GM12878 (cell line): ENCODE results near the gene CHCHD3. TPM values are rescaled to one million over a fixed set of nuclear protein-coding genes. Genes with fewer than 3 reads are reported as not detected.
A peak's percentile ranks its signal among the peaks of the same experiment; 100 is the strongest.

ENCODE experiments used
- ATAC-seq: fragments of 200-7000 bp; cut with Tn5 transposase; 3 replicates; pipeline ENCODE4 v1.9.1; 2020; ENCODE audit warnings: mild to moderate bottlenecking, moderate library complexity
- BruUV-seq: library from RNA; stranded (reverse); fragments of 400-500 nt; replicated peaks from 2 replicates; lab custom pipeline; 2021; lab: Mats Ljungman, UMichigan
- CTCF ChIA-PET: fragments of 300-600 bp; sonication (Branson Sonifier 250); formaldehyde crosslinking; extraction: SDS; loops from one replicate; lab custom pipeline; 2021; ENCODE audit warnings: inconsistent platforms; lab: Yijun Ruan, JAX
- POLR2A ChIA-PET: fragments of 350-600 bp; formaldehyde crosslinking; extraction: SDS; loops from one replicate; lab custom pipeline; 2021; ENCODE audit warnings: inconsistent platforms; lab: Charles Lee
- RAD21 ChIA-PET: fragments of 300-600 bp; sonication (Branson Sonifier 250); formaldehyde crosslinking; loops from one replicate; lab custom pipeline; 2023; ENCODE audit warnings: antibody characterized with exemption; ENCODE audit not compliant: unreplicated experiment; lab: Charles Lee
- SMC1A ChIA-PET: fragments of 300-600 bp; sonication (Branson Sonifier 250); formaldehyde crosslinking; loops from one replicate; lab custom pipeline; 2023; ENCODE audit not compliant: unreplicated experiment, uncharacterized antibody; lab: Charles Lee
- DNase-seq: peaks from one replicate; pipeline ENCODE4 v3.0.0-alpha.2; 2011; ENCODE audit warnings: low read depth, low spot score
- FAIRE-seq: peaks from 3 replicates; lab custom pipeline; 2011; peaks lifted over from hg19 to GRCh38; lab: Jason Lieb, UNC
- H2AFZ ChIP-seq: 2 replicates; pipeline ENCODE4 v1.6.0; 2011; ENCODE audit warnings: low read depth, low read length, control low read depth; ENCODE audit not compliant: control insufficient read depth
- H3K27ac ChIP-seq: 2 replicates; pipeline ENCODE4 v1.5.1; 2011; ENCODE audit warnings: control low read depth; ENCODE audit not compliant: control insufficient read depth, insufficient read depth
- H3K27me3 ChIP-seq, 2 experiments: replicated peaks in 1 of 2; 2 replicates each; pipeline versions ENCODE4 v1.6.0 to v1.6.1; 2011; ENCODE audit warnings: low read length in 1 of 2; ENCODE audit not compliant: control insufficient read depth in 2 of 2, insufficient read depth in 2 of 2
- H3K36me3 ChIP-seq, 2 experiments: 2 replicates each; pipeline ENCODE4 v1.5.1; 2011; ENCODE audit warnings: low read length in 1 of 2; ENCODE audit not compliant: control insufficient read depth in 2 of 2, insufficient read depth in 2 of 2
- H3K4me1 ChIP-seq: 2 replicates; pipeline ENCODE4 v1.6.1; 2011; ENCODE audit warnings: mild to moderate bottlenecking, low read length, moderate library complexity, mixed read lengths; ENCODE audit not compliant: control insufficient read depth, insufficient read depth
- H3K4me2 ChIP-seq: 2 replicates; pipeline ENCODE4 v1.6.0; 2011; ENCODE audit warnings: control low read depth; ENCODE audit not compliant: control insufficient read depth, insufficient read depth
- H3K4me3 ChIP-seq: fragments of 200-600 bp; sonication (generic); 2 replicates; pipeline ENCODE4 v1.5.1; 2016
- H3K79me2 ChIP-seq: 2 replicates; pipeline ENCODE4 v1.6.0; 2011; ENCODE audit warnings: low read length; ENCODE audit not compliant: control insufficient read depth, insufficient read depth
- H3K9ac ChIP-seq: 2 replicates; pipeline ENCODE4 v1.8.0; 2011; ENCODE audit warnings: low read length, control low read depth, mixed read lengths; ENCODE audit not compliant: control insufficient read depth, insufficient read depth
- H3K9me3 ChIP-seq: replicated peaks from 3 replicates; pipeline ENCODE4 v1.5.1; 2011; ENCODE audit warnings: mild to moderate bottlenecking, low read length; ENCODE audit not compliant: control insufficient read depth, insufficient read depth
- H4K20me1 ChIP-seq: 2 replicates; pipeline ENCODE4 v1.6.0; 2011; ENCODE audit not compliant: control insufficient read depth, insufficient read depth
- ATF7 ChIP-seq: fragments of 450-650 bp; IDR thresholded peaks from 2 replicates; pipeline ENCODE4 v1.6.1; 2016; ENCODE audit warnings: low read depth, mild to moderate bottlenecking
- BCL3 ChIP-seq: IDR thresholded peaks from 2 replicates; pipeline ENCODE4 v1.6.1; 2011; ENCODE audit warnings: borderline replicate concordance, low read depth, mild to moderate bottlenecking, moderate library complexity, low read length; ENCODE audit not compliant: insufficient read depth, poor library complexity, severe bottlenecking
- E2F4 ChIP-seq: IDR thresholded peaks from 2 replicates; pipeline ENCODE4 v1.6.1; 2012; ENCODE audit warnings: low read depth, low read length, improper control_type of control experiment
- EZH2 ChIP-seq: IDR thresholded peaks from 2 replicates; pipeline ENCODE4 v1.6.1; 2012; ENCODE audit warnings: low read depth, mild to moderate bottlenecking, control low read depth, inconsistent platforms, low read length, borderline replicate concordance; ENCODE audit not compliant: control insufficient read depth
- FOXK2 ChIP-seq: fragments of 450-650 bp; IDR thresholded peaks from 2 replicates; pipeline ENCODE4 v1.6.1; 2017; ENCODE audit warnings: mild to moderate bottlenecking, moderate library complexity
- MTA2 ChIP-seq: fragments of 450-650 bp; IDR thresholded peaks from 2 replicates; pipeline ENCODE4 v1.6.1; 2016; ENCODE audit warnings: low read depth, mild to moderate bottlenecking, moderate library complexity
- MYC ChIP-seq: IDR thresholded peaks from 2 replicates; pipeline ENCODE4 v1.6.1; 2011; ENCODE audit warnings: mild to moderate bottlenecking, low read length, moderate library complexity, inconsistent platforms; ENCODE audit not compliant: insufficient read depth, insufficient replicate concordance, insufficient read length, severe bottlenecking
- POLR2AphosphoS2 ChIP-seq: IDR thresholded peaks from 2 replicates; pipeline ENCODE4 v1.6.1; 2011; ENCODE audit warnings: low read depth, mild to moderate bottlenecking, low read length, improper control_type of control experiment, moderate library complexity
- POU2F2 ChIP-seq: IDR thresholded peaks from 3 replicates; pipeline ENCODE4 v1.6.1; 2011; ENCODE audit warnings: low read depth, mild to moderate bottlenecking, low read length, borderline replicate concordance
- RAD21 ChIP-seq: IDR thresholded peaks from 2 replicates; pipeline ENCODE4 v1.6.1; 2011; ENCODE audit warnings: mild to moderate bottlenecking, low read depth, low read length, moderate library complexity; ENCODE audit not compliant: insufficient read depth
- SUZ12 ChIP-seq: fragments of 200-600 bp; sonication (generic); IDR thresholded peaks from one replicate; pipeline ENCODE4 v1.6.1; 2018; ENCODE audit warnings: antibody characterized with exemption, mild to moderate bottlenecking; ENCODE audit not compliant: unreplicated experiment
- TCF12 ChIP-seq: IDR thresholded peaks from 2 replicates; pipeline ENCODE4 v1.6.1; 2011; ENCODE audit warnings: low read depth, mild to moderate bottlenecking, low read length
- YY1 ChIP-seq: IDR thresholded peaks from 2 replicates; pipeline ENCODE4 v1.6.1; 2011; ENCODE audit warnings: low read depth, mild to moderate bottlenecking, low read length
- WGBS: methylation state at CpG from one replicate; pipeline ENCODE4 v1.1.6; 2016; ENCODE audit warnings: low lambda C conversion rate; ENCODE audit not compliant: insufficient replicate concordance, insufficient coverage; ENCODE audit errors: missing lambda C conversion rate; 5-methylcytosine and 5-hydroxymethylcytosine counted together
- in situ Hi-C: fragments of 300-500 bp; cut with MboI; formaldehyde crosslinking; loops from 9 replicates; pipeline ENCODE4 v1.14.3; 2018; ENCODE audit warnings: mixed read lengths
- intact Hi-C: fragments of 100-400 bp; cut with micrococcal nuclease; formaldehyde crosslinking; loops from one replicate; pipeline ENCODE4 v1.14.2; 2022; ENCODE audit not compliant: unreplicated experiment
- polyA plus RNA-seq, 11 experiments: library from polyadenylated mRNA; depleted of rRNA in 4 of 11; unstranded in 6 of 11; stranded (reverse) in 5 of 11; fragments of >200 nt; fragmentation: Nextera tagmentation in 4 of 11; fragmentation: Illumina TruSeq in 1 of 11; extraction: Ambion mirVana in 4 of 11; extraction: Trizol in 1 of 11; gene quantifications; 1 replicate in 1 of 11; 2 replicates in 10 of 11; pipeline versions ENCODE4 v1.2.1 to v1.2.3, GENCODE V29; 2011 to 2016; ENCODE audit warnings: inconsistent platforms in 2 of 11, missing spikeins in 2 of 11, low read depth in 1 of 11
- total RNA-seq, 4 experiments: library from RNA; depleted of rRNA in 3 of 4; stranded (reverse); fragments of >200 nt in 3 of 4; fragmentation: Illumina TruSeq in 1 of 4; extraction: Trizol in 1 of 4; gene quantifications; 2 replicates each; pipeline versions ENCODE4 v1.2.1 to v1.2.3, GENCODE V29; 2013 to 2021

Gene CHCHD3
- total and polyA plus RNA-seq, 10 of the 15 experiments (the other 5 are each of a cell fraction or from before 2014, with no cell fraction given) = 38.3 to 178 (median 96.2) TPM

- Histone ChIP-seq H3K4me3 (no peak overlapping the region), H3K36me3 (no peaks in the 10 kb centered on the region), H2AFZ (no peak overlapping the region), H3K9me3 (no peaks in the 10 kb centered on the region), H3K27me3 (no peaks in the 10 kb centered on the region), H3K4me1 (no peaks in the 10 kb centered on the region), H4K20me1 (no peaks in the 10 kb centered on the region), H3K79me2 (no peaks in the 10 kb centered on the region), H3K9ac (no peak overlapping the region), H3K4me2 (no peak overlapping the region), H3K27ac (no peak overlapping the region)
- RAD21 ChIA-PET = no interaction called here
- 0% methylated on average over 2 of the region's 2 CpGs for WGBS
- no TSS peak for BruUV-seq
- no peak for FAIRE-seq
- SMC1A ChIA-PET = interaction anchor here (1.5 kb wide), 1 partner anchor 13 kb away, joined by 3 read pairs; no protein-coding TSS in a partner anchor
- intact Hi-C loops (loop anchor here (10.0 kb wide), 1 partner anchor 422 kb away; no protein-coding TSS in a partner anchor), in situ Hi-C loops (no loop called here)
- DNase-seq = no peak
- POLR2A ChIA-PET = no interaction called here
- ATAC-seq = no peak
- CTCF ChIA-PET = no interaction called here
- TF ChIP-seq EZH2 (no peak), POU2F2 (no peak), ATF7 (peak; percentile 73), SUZ12 (no peak), YY1 (no peak), MTA2 (no peak)
- TF ChIP-seq, all 136 proteins: peak for 1
Measured at GRCh38 chr7:133126422-133126821, 44.5 kb upstream of the CHCHD3 start.

DNA sequence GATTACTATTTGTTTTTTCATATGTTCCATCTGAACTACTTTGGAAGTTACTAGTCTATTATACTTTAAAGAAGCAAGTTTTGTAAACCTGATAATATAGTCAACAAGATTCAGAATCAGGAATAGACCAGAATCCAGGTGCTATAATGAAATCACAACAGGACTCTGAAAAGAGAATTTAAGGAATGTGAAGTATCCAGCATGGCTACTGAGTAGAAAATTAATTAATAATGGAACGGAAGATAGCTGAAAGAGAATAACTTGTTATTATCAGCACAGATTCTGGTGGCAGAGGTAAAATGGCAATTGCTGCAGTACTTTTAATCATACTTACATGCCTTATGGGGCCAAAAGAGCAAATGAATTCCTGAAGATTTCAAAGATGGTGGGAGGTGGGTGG lies 43.1 kb upstream of the CHCHD3 start:
- 0% methylated on average over 1 of the region's 1 CpG for WGBS
- no peak overlapping the region for H2AFZ ChIP-seq
- H3K36me3 ChIP-seq = no peaks in the 10 kb centered on the region
- intact Hi-C loops (loop anchor here (10.0 kb wide), 1 partner anchor 420 kb away; no protein-coding TSS in a partner anchor), in situ Hi-C loops (no loop called here)
- no peak overlapping the region for H3K27ac ChIP-seq
- BruUV-seq = no TSS peak
- DNase-seq (no peak), ATAC-seq (no peak), FAIRE-seq (no peak)
- no peaks in the 10 kb centered on the region for H3K9me3 ChIP-seq
- no peak overlapping the region for H3K9ac ChIP-seq
- H4K20me1 ChIP-seq = no peaks in the 10 kb centered on the region
- no peak overlapping the region for H3K4me2 ChIP-seq
- H3K27me3 ChIP-seq = no peaks in the 10 kb centered on the region
- H3K4me3 ChIP-seq = no peak overlapping the region
- CTCF ChIA-PET = no interaction called here
- SMC1A ChIA-PET = no interaction called here
- H3K79me2 ChIP-seq = no peaks in the 10 kb centered on the region
- POLR2A ChIA-PET = no interaction called here
- H3K4me1 ChIP-seq = no peaks in the 10 kb centered on the region
- RAD21 ChIA-PET = interaction anchor here (0.5 kb wide), 1 partner anchor 350 kb away, joined by 3 read pairs; no protein-coding TSS in a partner anchor
- no peak for TF ChIP-seq BCL3
- no peak for TF ChIP-seq MYC
- no peak for TF ChIP-seq RAD21
- TF ChIP-seq FOXK2 = no peak
- no peak for TF ChIP-seq TCF12
- TF ChIP-seq POLR2AphosphoS2 = no peak
- TF ChIP-seq ATF7 = no peak
- TF ChIP-seq E2F4 = no peak
